GM12872 (cell line): ENCODE measurements around the gene AADAC.

Experiments used
- CTCF ChIP-seq: IDR thresholded peaks from 3 replicates; pipeline ENCODE4 v1.5.1; 2011; ENCODE audit warnings: low read depth, mild to moderate bottlenecking, low read length, moderate library complexity; ENCODE audit not compliant: insufficient read depth

Gene AADAC

GRCh38 chr3:151774235-151774634 is 39.7 kb upstream of the AADAC start:
- TF ChIP-seq CTCF = no peak

- no peak for TF ChIP-seq CTCF
Measured at GRCh38 chr3:151774910-151775309, 39.0 kb upstream of the AADAC start.

- no peak for TF ChIP-seq CTCF
Measured at GRCh38 chr3:151775314-151776258, 38.3 kb upstream of the AADAC start.

- no peak for TF ChIP-seq CTCF
Measured at GRCh38 chr3:151776259-151776740, 37.6 kb upstream of the AADAC start.

- TF ChIP-seq CTCF = no peak
Measured at GRCh38 chr3:151777880-151778279, 36.0 kb upstream of the AADAC start.

- no peak for TF ChIP-seq CTCF
Measured at GRCh38 chr3:151787626-151788025, 26.3 kb upstream of the AADAC start.

- TF ChIP-seq CTCF = no peak
Measured at GRCh38 chr3:151788401-151788800, 25.5 kb upstream of the AADAC start.
